Gastroesophageal sphincter (tissue), 3 donors: ENCODE results near the gene RIMBP2.

ENCODE experiments used
- EP300 ChIP-seq: sonication (generic); formaldehyde crosslinking; IDR thresholded peaks from one replicate; pipeline ENCODE4 v1.6.1; 2017; ENCODE audit warnings: antibody characterized with exemption, mild to moderate bottlenecking
- POLR2A ChIP-seq, 2 donors: fragments of 450-650 bp; IDR thresholded peaks; one replicate each; pipeline ENCODE4 v1.6.1; 2017; ENCODE audit warnings: antibody characterized with exemption in 2 of 2, mild to moderate bottlenecking in 2 of 2, moderate library complexity in 1 of 2
- POLR2AphosphoS5 ChIP-seq: sonication (generic); formaldehyde crosslinking; IDR thresholded peaks from one replicate; pipeline ENCODE4 v1.6.1; 2017; ENCODE audit warnings: antibody characterized with exemption
- TF ChIP-seq, protein P1 (sequence below), 4 experiments: fragments of 200-600 bp in 2 of 4; fragments of 450-650 bp in 2 of 4; sonication (generic) in 1 of 4; IDR thresholded peaks; one replicate each; pipeline ENCODE4 v1.5.1; 2017 to 2019; ENCODE audit warnings: antibody characterized with exemption in 4 of 4, mild to moderate bottlenecking in 2 of 4, moderate library complexity in 2 of 4

DNA sequence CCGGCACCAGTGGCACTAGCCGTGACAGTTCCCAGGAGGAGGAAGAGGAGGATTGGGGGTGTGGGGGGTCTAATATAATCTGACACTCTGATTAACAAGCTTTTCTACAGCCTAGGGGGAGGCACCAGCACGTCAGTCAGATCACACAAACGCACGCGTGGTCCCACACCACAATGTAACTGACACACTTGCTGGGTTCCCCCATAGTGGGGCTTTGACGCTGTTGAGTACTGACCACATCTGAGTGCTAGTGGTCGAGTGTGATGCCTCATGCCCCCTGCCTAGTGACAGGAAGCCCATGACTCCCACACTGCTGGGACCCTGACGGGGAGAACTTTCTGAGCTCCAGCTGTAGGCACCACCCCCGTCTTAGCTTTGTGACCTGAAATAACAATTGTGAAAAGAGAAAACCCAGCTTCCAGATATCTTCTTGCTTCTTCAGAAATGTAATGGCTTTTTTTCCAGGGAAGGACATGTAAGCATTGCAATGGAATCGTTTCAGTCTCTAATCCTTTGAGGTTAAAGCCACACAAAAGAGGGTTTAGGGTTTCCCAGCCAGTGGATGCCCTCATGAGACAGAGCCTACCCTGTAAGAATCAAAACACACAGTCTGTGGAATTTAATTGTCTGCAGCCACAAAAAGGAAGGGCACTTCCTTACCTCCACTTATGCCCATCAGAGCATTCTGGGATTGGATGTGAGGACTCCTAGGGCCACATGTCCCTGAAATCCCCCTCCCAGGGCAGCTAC is 194.5 kb downstream of the RIMBP2 start:
- TF ChIP-seq, protein P1, sequence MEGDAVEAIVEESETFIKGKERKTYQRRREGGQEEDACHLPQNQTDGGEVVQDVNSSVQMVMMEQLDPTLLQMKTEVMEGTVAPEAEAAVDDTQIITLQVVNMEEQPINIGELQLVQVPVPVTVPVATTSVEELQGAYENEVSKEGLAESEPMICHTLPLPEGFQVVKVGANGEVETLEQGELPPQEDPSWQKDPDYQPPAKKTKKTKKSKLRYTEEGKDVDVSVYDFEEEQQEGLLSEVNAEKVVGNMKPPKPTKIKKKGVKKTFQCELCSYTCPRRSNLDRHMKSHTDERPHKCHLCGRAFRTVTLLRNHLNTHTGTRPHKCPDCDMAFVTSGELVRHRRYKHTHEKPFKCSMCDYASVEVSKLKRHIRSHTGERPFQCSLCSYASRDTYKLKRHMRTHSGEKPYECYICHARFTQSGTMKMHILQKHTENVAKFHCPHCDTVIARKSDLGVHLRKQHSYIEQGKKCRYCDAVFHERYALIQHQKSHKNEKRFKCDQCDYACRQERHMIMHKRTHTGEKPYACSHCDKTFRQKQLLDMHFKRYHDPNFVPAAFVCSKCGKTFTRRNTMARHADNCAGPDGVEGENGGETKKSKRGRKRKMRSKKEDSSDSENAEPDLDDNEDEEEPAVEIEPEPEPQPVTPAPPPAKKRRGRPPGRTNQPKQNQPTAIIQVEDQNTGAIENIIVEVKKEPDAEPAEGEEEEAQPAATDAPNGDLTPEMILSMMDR (IDR thresholded peaks at IDR 0.05) = no peak
- no peak for TF ChIP-seq EP300
- no peak for TF ChIP-seq POLR2A (IDR thresholded peaks at IDR 0.05)
- TF ChIP-seq POLR2AphosphoS5 = no peak
